Activated CD4-positive, alpha-beta memory T cell treated with anti-CD3 and anti-CD28 coated beads, Interleukin-2, amount 10 ng/mL, durations not matched to agents 7 days and 5 days (primary cell): ENCODE data around the gene KCNMA1. TPM values are rescaled to one million over a fixed set of nuclear protein-coding genes. Genes with fewer than 3 reads are reported as not detected.
"Not testable (repeated sequence)": the region's sequence is repeated elsewhere in the genome, so short reads cannot be mapped to it uniquely, and the experiment has no call there.

Experiments used
- CTCF ChIA-PET: fragments of 350-600 bp; sonication (Branson Sonifier 250); formaldehyde crosslinking; loops from one replicate; lab custom pipeline; 2021; ENCODE audit warnings: antibody characterized with exemption, inconsistent platforms; lab: Charles Lee
- POLR2A ChIA-PET: fragments of 350-600 bp; sonication (Branson Sonifier 250); formaldehyde crosslinking; loops from one replicate; lab custom pipeline; 2021; ENCODE audit warnings: antibody characterized with exemption; lab: Charles Lee
- DNase-seq: peaks from one replicate; pipeline ENCODE4 v3.0.0-alpha.2; 2020
- H3K27ac Mint-ChIP-seq: one replicate; pipeline ENCODE4 v1.8.0; 2021; ENCODE audit warnings: mild to moderate bottlenecking, mixed read lengths
- H3K27me3 Mint-ChIP-seq: one replicate; pipeline ENCODE4 v1.8.0; 2021; ENCODE audit warnings: mixed read lengths
- H3K36me3 Mint-ChIP-seq: one replicate; pipeline ENCODE4 v1.8.0; 2021; ENCODE audit warnings: low read depth, mixed read lengths
- H3K4me1 Mint-ChIP-seq: one replicate; pipeline ENCODE4 v1.8.0; 2021; ENCODE audit warnings: mixed read lengths
- H3K4me3 Mint-ChIP-seq: one replicate; pipeline ENCODE4 v1.8.0; 2021; ENCODE audit warnings: mild to moderate bottlenecking, mixed read lengths
- H3K9me3 Mint-ChIP-seq: one replicate; pipeline ENCODE4 v1.8.0; 2021; ENCODE audit warnings: mixed read lengths
- total RNA-seq, 2 experiments: library from RNA; stranded (reverse); gene quantifications; one replicate each; pipeline ENCODE4 v1.2.3, GENCODE V29; 2021

The KCNMA1 gene
- total RNA-seq, 2 experiments from 2014 or later = 0.25 to 0.38 TPM

- H3K4me1 Mint-ChIP-seq, CTCF ChIA-PET, POLR2A ChIA-PET: not testable (repeated sequence)
These were observed 297.7 kb downstream of the KCNMA1 start for GRCh38 chr10:77339872-77340271.

GRCh38 chr10:77339166-77339565, 298.4 kb downstream of the KCNMA1 start:
- ChIA-PET POLR2A (no interaction called here), CTCF (no interaction called here)
- Mint-ChIP-seq H3K4me1 (no peaks in the 10 kb centered on the region), H3K27ac (no peak overlapping the region), H3K27me3 (no peaks in the 10 kb centered on the region), H3K9me3 (no peaks in the 10 kb centered on the region), H3K4me3 (no peak overlapping the region), H3K36me3 (no peaks in the 10 kb centered on the region)
- DNase-seq = no peak

More at GRCh38 chr10:77339872-77340271, 297.7 kb downstream of the KCNMA1 start:
- H3K27ac Mint-ChIP-seq, H3K27me3 Mint-ChIP-seq, H3K36me3 Mint-ChIP-seq, DNase-seq, H3K4me3 Mint-ChIP-seq, H3K9me3 Mint-ChIP-seq: not testable (repeated sequence)

DNA sequence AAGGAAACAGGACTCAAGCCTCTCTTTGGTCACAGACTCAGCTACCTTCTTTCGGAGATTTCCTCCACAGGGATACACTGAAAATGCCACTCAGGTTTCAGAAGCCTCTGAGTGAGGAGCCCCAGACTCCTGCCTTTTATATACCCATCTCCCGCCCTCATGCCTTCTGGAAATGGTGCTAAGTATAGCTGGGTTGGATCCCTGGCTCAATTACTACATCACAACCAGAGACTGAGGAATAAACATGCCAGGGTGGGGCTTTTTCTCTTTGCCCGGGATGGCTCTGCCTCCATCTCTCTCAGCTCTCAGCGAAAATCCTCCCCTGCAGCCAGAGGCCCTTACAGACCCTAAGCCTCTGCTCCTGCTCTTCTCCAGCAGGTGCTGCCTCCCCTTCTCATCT, 299.5 kb downstream of the KCNMA1 start:
- no peaks in the 10 kb centered on the region for H3K9me3 Mint-ChIP-seq
- ChIA-PET POLR2A (no interaction called here), CTCF (no interaction called here)
- H3K27me3 Mint-ChIP-seq = no peaks in the 10 kb centered on the region
- DNase-seq = no peak
- H3K27ac Mint-ChIP-seq = no peak overlapping the region
- no peak overlapping the region for H3K4me3 Mint-ChIP-seq
- no peaks in the 10 kb centered on the region for H3K4me1 Mint-ChIP-seq
- no peaks in the 10 kb centered on the region for H3K36me3 Mint-ChIP-seq

DNA sequence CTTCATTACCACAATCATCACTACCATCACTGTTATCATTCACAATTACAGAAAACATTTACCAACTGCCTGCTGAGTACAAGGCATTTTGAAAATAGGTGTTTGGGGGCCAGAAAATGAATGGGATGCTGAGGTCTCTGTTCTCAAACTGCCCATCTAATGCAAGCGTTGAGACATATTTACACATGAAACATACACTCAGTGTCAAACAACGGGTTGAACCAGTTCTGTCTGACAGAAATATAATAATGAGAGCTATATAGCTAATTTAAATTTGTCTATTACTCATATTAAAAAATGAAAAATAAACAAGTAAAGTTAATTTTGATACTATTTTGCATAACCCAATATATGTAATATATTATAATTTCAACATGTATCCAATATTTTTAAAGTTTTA, 303.1 kb downstream of the KCNMA1 start:
- Mint-ChIP-seq H3K36me3 (no peaks in the 10 kb centered on the region), H3K27me3 (no peaks in the 10 kb centered on the region), H3K9me3 (no peaks in the 10 kb centered on the region), H3K27ac (no peak overlapping the region), H3K4me3 (no peak overlapping the region), H3K4me1 (no peaks in the 10 kb centered on the region)
- CTCF ChIA-PET = no interaction called here
- no peak for DNase-seq
- POLR2A ChIA-PET = no interaction called here

DNA sequence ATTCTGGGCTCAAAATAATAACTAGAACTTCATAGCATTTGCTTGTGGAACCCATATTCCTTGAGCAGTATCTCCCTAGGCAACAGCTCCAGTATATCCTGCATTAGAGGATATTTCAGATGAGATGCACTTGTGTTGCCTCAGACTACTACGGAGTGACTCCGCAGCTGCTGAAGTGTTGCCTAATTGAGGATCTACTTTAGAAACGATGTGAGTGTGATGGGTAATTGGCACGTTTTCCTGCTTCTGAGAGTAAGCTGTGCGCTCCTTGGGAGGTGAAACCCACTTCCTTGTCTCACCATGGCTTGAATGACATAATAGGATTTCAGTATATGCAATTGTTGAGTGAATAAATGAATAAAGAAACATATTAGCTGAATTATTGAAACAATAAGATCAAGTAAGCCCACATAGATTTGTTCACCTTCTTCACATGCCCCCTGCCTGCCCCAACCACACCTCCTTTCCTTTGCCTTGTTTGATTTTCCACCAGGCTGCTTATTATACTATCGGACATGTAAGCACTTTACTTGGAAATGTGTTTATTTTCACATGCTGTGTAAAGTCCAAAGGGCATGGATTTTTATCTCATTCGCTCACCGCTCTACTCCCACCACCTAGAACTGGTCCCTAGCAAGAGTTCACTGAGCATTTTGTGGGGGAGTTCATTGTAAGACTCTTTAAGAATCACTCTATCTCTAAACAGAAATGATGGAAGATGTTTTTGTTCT, 303.8 kb downstream of the KCNMA1 start:
- Mint-ChIP-seq H3K4me3 (no peak overlapping the region), H3K27me3 (no peaks in the 10 kb centered on the region), H3K36me3 (no peaks in the 10 kb centered on the region), H3K9me3 (no peaks in the 10 kb centered on the region), H3K4me1 (no peaks in the 10 kb centered on the region), H3K27ac (no peak overlapping the region)
- no peak for DNase-seq
- POLR2A ChIA-PET = no interaction called here
- CTCF ChIA-PET = no interaction called here

DNA sequence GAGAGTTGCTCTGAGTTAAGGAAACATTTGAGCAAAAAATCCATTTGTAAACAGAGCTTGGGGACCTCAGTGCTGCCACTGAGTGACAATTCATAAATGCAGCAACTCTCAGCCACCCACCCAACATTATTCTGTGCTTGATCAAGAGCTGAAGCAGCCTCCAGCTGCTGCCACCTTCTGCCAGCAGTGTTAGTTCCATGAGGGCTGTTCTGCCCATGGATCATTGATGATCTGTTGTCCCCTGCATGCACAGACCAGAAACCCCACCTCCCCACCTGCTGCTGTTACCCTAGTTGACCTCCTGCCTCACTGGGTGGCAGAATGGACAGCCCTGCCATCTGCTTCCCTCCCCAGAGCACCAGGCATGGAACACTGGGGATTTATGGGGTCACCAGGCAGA, 305.4 kb downstream of the KCNMA1 start:
- no peaks in the 10 kb centered on the region for H3K4me1 Mint-ChIP-seq
- POLR2A ChIA-PET = no interaction called here
- no peaks in the 10 kb centered on the region for H3K36me3 Mint-ChIP-seq
- H3K4me3 Mint-ChIP-seq = no peak overlapping the region
- no peaks in the 10 kb centered on the region for H3K27me3 Mint-ChIP-seq
- peaks cover 3% of the 10 kb centered on the region for H3K9me3 Mint-ChIP-seq
- no peak overlapping the region for H3K27ac Mint-ChIP-seq
- no peak for DNase-seq
- CTCF ChIA-PET = no interaction called here

GRCh38 chr10:77328272-77328816, 309.3 kb downstream of the KCNMA1 start:
- DNase-seq = peak; percentile 16
- Mint-ChIP-seq H3K27ac (no peak overlapping the region), H3K36me3 (no peaks in the 10 kb centered on the region), H3K9me3 (peaks cover 3% of the 10 kb centered on the region), H3K27me3 (no peaks in the 10 kb centered on the region), H3K4me3 (no peak overlapping the region), H3K4me1 (no peaks in the 10 kb centered on the region)
- CTCF ChIA-PET = no interaction called here
- POLR2A ChIA-PET = no interaction called here

GRCh38 chr10:77325233-77325537, 312.4 kb downstream of the KCNMA1 start:
- Mint-ChIP-seq H3K4me3 (no peak overlapping the region), H3K27ac (no peak overlapping the region), H3K27me3 (no peaks in the 10 kb centered on the region), H3K4me1 (no peaks in the 10 kb centered on the region), H3K9me3 (peaks cover 3% of the 10 kb centered on the region), H3K36me3 (no peaks in the 10 kb centered on the region)
- DNase-seq = no peak
- ChIA-PET CTCF (no interaction called here), POLR2A (no interaction called here)

DNA sequence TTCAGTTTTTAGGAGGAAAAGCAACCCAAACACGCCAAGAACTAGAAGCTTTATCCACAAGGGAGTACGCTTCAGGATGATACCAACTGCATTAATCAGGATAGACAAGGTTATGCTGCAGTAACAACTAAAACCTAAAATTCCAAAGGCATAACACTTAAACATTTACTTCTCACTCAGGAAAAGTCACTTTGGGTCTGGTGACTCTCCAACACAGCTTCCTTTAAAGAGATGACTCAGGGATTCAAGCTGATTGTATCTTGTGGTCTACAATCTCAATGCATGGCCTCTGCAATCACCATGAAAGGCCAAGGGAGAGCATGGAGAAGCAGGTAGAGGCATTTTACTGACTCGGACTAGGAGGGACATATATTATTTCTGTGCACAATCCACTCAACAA, 315.8 kb downstream of the KCNMA1 start:
- no peaks in the 10 kb centered on the region for H3K4me1 Mint-ChIP-seq
- CTCF ChIA-PET = no interaction called here
- no peaks in the 10 kb centered on the region for H3K27me3 Mint-ChIP-seq
- no peak overlapping the region for H3K27ac Mint-ChIP-seq
- no peak overlapping the region for H3K4me3 Mint-ChIP-seq
- no peak for DNase-seq
- POLR2A ChIA-PET = no interaction called here
- no peaks in the 10 kb centered on the region for H3K36me3 Mint-ChIP-seq
- H3K9me3 Mint-ChIP-seq = no peaks in the 10 kb centered on the region

GRCh38 chr10:77320971-77321471, 316.6 kb downstream of the KCNMA1 start:
- H3K36me3 Mint-ChIP-seq = no peaks in the 10 kb centered on the region
- no peak overlapping the region for H3K4me3 Mint-ChIP-seq
- no peaks in the 10 kb centered on the region for H3K27me3 Mint-ChIP-seq
- H3K4me1 Mint-ChIP-seq = no peaks in the 10 kb centered on the region
- no peak overlapping the region for H3K27ac Mint-ChIP-seq
- no peaks in the 10 kb centered on the region for H3K9me3 Mint-ChIP-seq
- no peak for DNase-seq
- ChIA-PET CTCF (no interaction called here), POLR2A (no interaction called here)

DNA sequence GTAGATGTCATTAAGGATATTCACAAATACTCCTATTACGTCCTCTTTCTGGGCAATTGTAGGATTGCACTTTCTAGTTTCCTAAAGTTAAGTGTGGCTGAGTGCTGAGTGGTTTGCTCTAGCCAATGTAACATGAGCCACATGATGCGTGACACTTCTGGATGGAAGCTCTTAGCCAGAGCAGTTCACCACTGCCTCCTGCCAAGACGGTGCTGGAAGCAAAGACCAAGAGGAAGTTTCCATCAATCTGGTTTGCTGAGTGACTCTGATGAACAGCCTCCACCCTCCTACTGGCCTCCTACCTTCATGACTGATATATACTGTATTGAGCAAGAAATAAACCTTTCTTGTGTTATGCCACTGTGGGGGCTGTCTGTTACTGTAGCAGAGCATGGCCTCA, 318.1 kb downstream of the KCNMA1 start:
- DNase-seq = no peak
- Mint-ChIP-seq H3K4me1 (no peaks in the 10 kb centered on the region), H3K4me3 (no peak overlapping the region), H3K27ac (no peak overlapping the region), H3K9me3 (no peaks in the 10 kb centered on the region), H3K36me3 (no peaks in the 10 kb centered on the region), H3K27me3 (no peaks in the 10 kb centered on the region)
- CTCF ChIA-PET = no interaction called here
- POLR2A ChIA-PET = no interaction called here

DNA sequence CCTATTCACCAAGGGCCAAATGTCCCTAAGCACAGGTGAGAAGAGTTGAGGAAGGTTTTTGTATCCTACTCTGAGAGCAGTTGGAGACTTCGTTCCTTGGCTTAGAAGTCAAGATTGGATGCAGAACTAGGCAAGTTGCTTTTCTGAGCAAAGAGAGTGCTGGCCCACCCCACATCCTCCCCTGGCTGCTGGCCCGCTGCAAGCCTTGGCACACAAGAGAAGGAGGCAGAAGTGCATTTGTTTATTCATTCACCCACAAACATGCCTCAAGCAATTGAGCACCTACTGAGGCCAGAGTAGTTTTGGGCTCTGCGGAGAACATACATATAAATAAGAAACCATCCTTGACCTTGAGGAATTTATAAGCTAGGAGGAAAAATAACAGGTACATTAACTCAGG, 318.9 kb downstream of the KCNMA1 start:
- H3K4me1 Mint-ChIP-seq = no peaks in the 10 kb centered on the region
- no peaks in the 10 kb centered on the region for H3K9me3 Mint-ChIP-seq
- no peak for DNase-seq
- H3K27ac Mint-ChIP-seq = no peak overlapping the region
- ChIA-PET POLR2A (no interaction called here), CTCF (no interaction called here)
- H3K27me3 Mint-ChIP-seq = no peaks in the 10 kb centered on the region
- no peaks in the 10 kb centered on the region for H3K36me3 Mint-ChIP-seq
- no peak overlapping the region for H3K4me3 Mint-ChIP-seq

DNA sequence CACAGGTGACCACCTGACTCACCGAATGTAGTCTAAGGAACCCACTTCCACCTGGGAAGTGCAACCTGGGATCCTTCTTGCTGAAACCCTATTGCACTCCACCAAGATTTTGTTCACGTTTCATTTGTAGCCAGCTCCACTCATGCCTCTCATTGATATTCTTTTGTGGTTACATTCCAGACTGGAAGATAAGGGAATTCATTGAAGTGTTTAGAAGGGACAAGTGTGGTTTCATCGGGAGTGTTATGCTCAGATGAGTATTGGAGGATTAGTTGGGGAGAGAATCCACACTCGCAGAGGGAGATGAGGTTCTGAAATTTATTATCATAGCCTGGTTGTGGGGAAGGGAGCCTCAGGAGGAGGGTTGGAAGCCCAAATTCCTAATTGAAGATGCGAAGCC, 320.4 kb downstream of the KCNMA1 start:
- Mint-ChIP-seq H3K27me3 (no peaks in the 10 kb centered on the region), H3K4me1 (no peaks in the 10 kb centered on the region), H3K9me3 (no peaks in the 10 kb centered on the region), H3K4me3 (no peak overlapping the region), H3K36me3 (no peaks in the 10 kb centered on the region), H3K27ac (no peak overlapping the region)
- ChIA-PET CTCF (no interaction called here), POLR2A (no interaction called here)
- no peak for DNase-seq

GRCh38 chr10:77315496-77316129, 322.0 kb downstream of the KCNMA1 start:
- Mint-ChIP-seq H3K4me1 (no peaks in the 10 kb centered on the region), H3K4me3 (no peak overlapping the region), H3K36me3 (no peaks in the 10 kb centered on the region), H3K27me3 (no peaks in the 10 kb centered on the region), H3K27ac (no peak overlapping the region), H3K9me3 (no peaks in the 10 kb centered on the region)
- CTCF ChIA-PET = no interaction called here
- POLR2A ChIA-PET = no interaction called here
- no peak for DNase-seq
